Fibroblast of lung (primary cell): ENCODE measurements around the gene ZDHHC9.

ENCODE experiments used
- EZH2 ChIP-seq: IDR thresholded peaks from 2 replicates; pipeline ENCODE4 v1.5.1; 2012; ENCODE audit warnings: low read length, control low read depth, mild to moderate bottlenecking; ENCODE audit errors: missing control alignments
- TF ChIP-seq, protein P1 (sequence below), 2 donors: IDR thresholded peaks in 1 of 2; conservative IDR thresholded peaks in 1 of 2; 1 replicate in 1 of 2; 2 replicates in 1 of 2; pipeline ENCODE4 v1.5.1; 2011 to 2012; ENCODE audit warnings: low read length in 2 of 2, control low read depth in 1 of 2, inconsistent platforms in 1 of 2, low read depth in 1 of 2, mild to moderate bottlenecking in 1 of 2

GRCh38 chrX:129823522-129823921, 20.2 kb downstream of the ZDHHC9 start:
- TF ChIP-seq, protein P1, sequence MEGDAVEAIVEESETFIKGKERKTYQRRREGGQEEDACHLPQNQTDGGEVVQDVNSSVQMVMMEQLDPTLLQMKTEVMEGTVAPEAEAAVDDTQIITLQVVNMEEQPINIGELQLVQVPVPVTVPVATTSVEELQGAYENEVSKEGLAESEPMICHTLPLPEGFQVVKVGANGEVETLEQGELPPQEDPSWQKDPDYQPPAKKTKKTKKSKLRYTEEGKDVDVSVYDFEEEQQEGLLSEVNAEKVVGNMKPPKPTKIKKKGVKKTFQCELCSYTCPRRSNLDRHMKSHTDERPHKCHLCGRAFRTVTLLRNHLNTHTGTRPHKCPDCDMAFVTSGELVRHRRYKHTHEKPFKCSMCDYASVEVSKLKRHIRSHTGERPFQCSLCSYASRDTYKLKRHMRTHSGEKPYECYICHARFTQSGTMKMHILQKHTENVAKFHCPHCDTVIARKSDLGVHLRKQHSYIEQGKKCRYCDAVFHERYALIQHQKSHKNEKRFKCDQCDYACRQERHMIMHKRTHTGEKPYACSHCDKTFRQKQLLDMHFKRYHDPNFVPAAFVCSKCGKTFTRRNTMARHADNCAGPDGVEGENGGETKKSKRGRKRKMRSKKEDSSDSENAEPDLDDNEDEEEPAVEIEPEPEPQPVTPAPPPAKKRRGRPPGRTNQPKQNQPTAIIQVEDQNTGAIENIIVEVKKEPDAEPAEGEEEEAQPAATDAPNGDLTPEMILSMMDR (conservative IDR thresholded peaks at IDR 0.05 in 1 of 2, IDR thresholded peaks at IDR 0.05 in 1 of 2; ENCODE audit: low read depth in 1 of 2, low read length in 2 of 2): no peak
- TF ChIP-seq EZH2: no peak
